GM10248 (cell line): ENCODE results near the gene FAM162A.
A peak's percentile ranks its signal among the peaks of the same experiment; 100 is the strongest.

Experiments
- CTCF ChIA-PET: fragments of 300-600 bp; sonication (Branson Sonifier 250); formaldehyde crosslinking; extraction: SDS; loops from one replicate; lab custom pipeline; 2021; ENCODE audit warnings: antibody characterized with exemption; lab: Yijun Ruan, JAX
- POLR2A ChIA-PET: fragments of 350-650 bp; sonication (Branson Sonifier 250); formaldehyde crosslinking; extraction: SDS; loops from one replicate; lab custom pipeline; 2020; ENCODE audit warnings: antibody characterized with exemption; lab: Yijun Ruan, JAX
- DNase-seq: peaks from one replicate; pipeline ENCODE4 v3.0.0; 2012; ENCODE audit errors: extremely low spot score
- CTCF ChIP-seq: IDR thresholded peaks from 2 replicates; pipeline ENCODE4 v1.5.1; 2012; ENCODE audit warnings: mild to moderate bottlenecking, low read depth; ENCODE audit errors: extremely low read depth, missing control alignments, control extremely low read depth

Gene FAM162A

GRCh38 chr3:122410639-122411038 is 26.7 kb downstream of the FAM162A start:
- TF ChIP-seq CTCF = no peak
- CTCF ChIA-PET = interaction anchor here (1.0 to 10.0 kb wide), 3 partner anchors 19 to 26 kb away, joined by 3 to 82 read pairs (median 25); partner anchors contain the start of gene FAM162A
- DNase-seq = no peak
- POLR2A ChIA-PET = no interaction called here

- ChIA-PET CTCF (interaction anchor here (1.4 to 3.0 kb wide), 2 partner anchors 21 to 30 kb away, joined by 4 to 14 read pairs; partner anchors contain the start of gene FAM162A), POLR2A (no interaction called here)
- no peak for DNase-seq
- TF ChIP-seq CTCF = no peak
Measured at GRCh38 chr3:122414391-122414790, 30.4 kb downstream of the FAM162A start.

GRCh38 chr3:122415104-122415744 is 31.2 kb downstream of the FAM162A start:
- TF ChIP-seq CTCF = no peak
- ChIA-PET CTCF (interaction anchor here (1.3 to 3.0 kb wide), 6 partner anchors 18 to 314 kb away, joined by 3 to 14 read pairs (median 7); partner anchors contain the start of gene FAM162A), POLR2A (no interaction called here)
- peak; percentile 69 for DNase-seq

GRCh38 chr3:122415762-122416654 is 32.0 kb downstream of the FAM162A start, which contains the start of gene WDR5B:
TSS of gene WDR5B (minus strand) at chr3:122416062. CDS start at chr3:122415528, 534 bp downstream.
- no peak for TF ChIP-seq CTCF
- ChIA-PET POLR2A (interaction anchor here (0.5 to 1.4 kb wide), 4 partner anchors 32 to 783 kb away, joined by 3 to 5 read pairs (median 4); partner anchors contain the start of gene FAM162A), CTCF (interaction anchor here (1.0 to 3.0 kb wide), 8 partner anchors 11 to 314 kb away, joined by 3 to 14 read pairs (median 4); partner anchors contain the start of gene FAM162A)
- peak; percentile 97 for DNase-seq

- no peak for TF ChIP-seq CTCF
- ChIA-PET CTCF (interaction anchor here (1.0 to 3.0 kb wide), 5 partner anchors 10 to 33 kb away, joined by 3 to 14 read pairs (median 3); partner anchors contain the start of gene FAM162A), POLR2A (interaction anchor here (1.4 kb wide), 1 partner anchor 315 kb away, joined by 5 read pairs; no protein-coding TSS in a partner anchor)
- DNase-seq = no peak
Measured at GRCh38 chr3:122416966-122417365, 33.0 kb downstream of the FAM162A start.

- ChIA-PET CTCF (interaction anchor here (0.6 kb wide), 1 partner anchor 35 kb away, joined by 3 read pairs; no protein-coding TSS in a partner anchor), POLR2A (interaction anchor here (0.6 kb wide), 1 partner anchor 9 kb away, joined by 5 read pairs; no protein-coding TSS in a partner anchor)
- no peak for DNase-seq
- TF ChIP-seq CTCF = no peak
Measured at GRCh38 chr3:122421101-122421500, 37.1 kb downstream of the FAM162A start.
